Measurements from ENCODE around the gene ARID4A.
"Not testable (repeated sequence)": the region's sequence is repeated elsewhere in the genome, so short reads cannot be mapped to it uniquely, and the experiment has no call there.

The ARID4A gene

GRCh38 chr14:58362798-58363412 is 64.5 kb downstream of the ARID4A start:
- no peak for DNase-seq (ENCODE audit: low read depth)

- DNase-seq (ENCODE audit: low read depth), result no peak
Measured at GRCh38 chr14:58364316-58364715, 66.0 kb downstream of the ARID4A start.

GRCh38 chr14:58367296-58367695 is 68.9 kb downstream of the ARID4A start:
- DNase-seq (ENCODE audit: low read depth), result no peak

GRCh38 chr14:58368956-58369355 is 70.6 kb downstream of the ARID4A start:
- DNase-seq (ENCODE audit: low read depth), result no peak

- DNase-seq (ENCODE audit: low read depth), result no peak
Measured at GRCh38 chr14:58376791-58377190, 78.4 kb downstream of the ARID4A start.

- no peak for DNase-seq (ENCODE audit: low read depth)
Measured at GRCh38 chr14:58390830-58391229, 92.5 kb downstream of the ARID4A start.

- no peak for DNase-seq (ENCODE audit: low read depth)
Measured at GRCh38 chr14:58395562-58395811, 97.1 kb downstream of the ARID4A start.

- DNase-seq (ENCODE audit: low read depth), result peak; percentile 23
Measured at GRCh38 chr14:58395812-58396788, 97.7 kb downstream of the ARID4A start, which contains the start of gene TOMM20L. TSS of gene TOMM20L (plus strand) at chr14:58395930. CDS start at chr14:58395958, 28 bp downstream.

- DNase-seq (ENCODE audit: low read depth), result no peak
Measured at GRCh38 chr14:58397156-58397555, 98.8 kb downstream of the ARID4A start.

- no peak for DNase-seq (ENCODE audit: low read depth)
Measured at GRCh38 chr14:58398495-58398894, 100.1 kb downstream of the ARID4A start.

- DNase-seq (ENCODE audit: low read depth), result no peak
Measured at GRCh38 chr14:58398895-58399294, 100.5 kb downstream of the ARID4A start.

GRCh38 chr14:58401587-58401986 is 103.2 kb downstream of the ARID4A start:
- no peak for DNase-seq (ENCODE audit: low read depth)

- no peak for DNase-seq (ENCODE audit: low read depth)
Measured at GRCh38 chr14:58408681-58409215, 110.4 kb downstream of the ARID4A start.

- DNase-seq (ENCODE audit: low read depth), result no peak
Measured at GRCh38 chr14:58414845-58415244, 116.5 kb downstream of the ARID4A start.

- DNase-seq (ENCODE audit: low read depth), result no peak
Measured at GRCh38 chr14:58415636-58416547, 117.5 kb downstream of the ARID4A start.

- not testable (repeated sequence) for DNase-seq (ENCODE audit: low read depth)
Measured at GRCh38 chr14:58416934-58417333, 118.6 kb downstream of the ARID4A start.
